NCI-H187 (cell line): ENCODE data around the gene TNFSF9.

ENCODE experiments used
- DNase-seq, 2 experiments: peaks; one replicate each; lab custom pipeline; 2025; lab: John Stamatoyannopoulos, UW

The TNFSF9 gene

GRCh38 chr19:6530386-6531162, at the start of gene TNFSF9:
Gene TNFSF9 (plus strand): TSS chr19:6531026. CDS start chr19:6531037, 11 bp downstream.
- peak; percentile 16 to 20 for DNase-seq

GRCh38 chr19:6481541-6482342, 49.1 kb upstream of the TNFSF9 start, which contains the start of gene DENND1C:
Gene DENND1C (minus strand): TSS chr19:6481787. CDS start chr19:6481695, 92 bp downstream.
- DNase-seq: no peak

- DNase-seq: no peak
Observed at GRCh38 chr19:6482343-6482686, 48.5 kb upstream of the TNFSF9 start.

- DNase-seq: no peak
Observed at GRCh38 chr19:6483235-6483634, 47.6 kb upstream of the TNFSF9 start.

GRCh38 chr19:6484230-6484629, 46.6 kb upstream of the TNFSF9 start:
- no peak for DNase-seq

- no peak for DNase-seq
Observed at GRCh38 chr19:6484831-6485230, 46.0 kb upstream of the TNFSF9 start.

GRCh38 chr19:6489278-6490061, 41.4 kb upstream of the TNFSF9 start:
- no peak for DNase-seq

- no peak for DNase-seq
Observed at GRCh38 chr19:6490134-6490533, 40.7 kb upstream of the TNFSF9 start.

GRCh38 chr19:6491802-6492592, 38.8 kb upstream of the TNFSF9 start:
- DNase-seq: no peak

- DNase-seq: no peak
Observed at GRCh38 chr19:6494438-6495036, 36.3 kb upstream of the TNFSF9 start.

- DNase-seq: no peak
Observed at GRCh38 chr19:6495947-6496346, 34.9 kb upstream of the TNFSF9 start.

GRCh38 chr19:6498294-6499036, 32.4 kb upstream of the TNFSF9 start:
- DNase-seq: no peak

GRCh38 chr19:6499052-6499790, 31.6 kb upstream of the TNFSF9 start:
- no peak for DNase-seq

GRCh38 chr19:6500837-6501739, 29.7 kb upstream of the TNFSF9 start:
- no peak for DNase-seq

GRCh38 chr19:6501740-6502648, 28.8 kb upstream of the TNFSF9 start, which contains the start of gene TUBB4A:
Gene TUBB4A (minus strand): TSS chr19:6502309. CDS start chr19:6502212, 97 bp downstream.
- DNase-seq: no peak

- no peak for DNase-seq
Observed at GRCh38 chr19:6503407-6504201, 27.2 kb upstream of the TNFSF9 start.
